Measurements from ENCODE around the gene CAMK2N2.

The CAMK2N2 gene

DNA sequence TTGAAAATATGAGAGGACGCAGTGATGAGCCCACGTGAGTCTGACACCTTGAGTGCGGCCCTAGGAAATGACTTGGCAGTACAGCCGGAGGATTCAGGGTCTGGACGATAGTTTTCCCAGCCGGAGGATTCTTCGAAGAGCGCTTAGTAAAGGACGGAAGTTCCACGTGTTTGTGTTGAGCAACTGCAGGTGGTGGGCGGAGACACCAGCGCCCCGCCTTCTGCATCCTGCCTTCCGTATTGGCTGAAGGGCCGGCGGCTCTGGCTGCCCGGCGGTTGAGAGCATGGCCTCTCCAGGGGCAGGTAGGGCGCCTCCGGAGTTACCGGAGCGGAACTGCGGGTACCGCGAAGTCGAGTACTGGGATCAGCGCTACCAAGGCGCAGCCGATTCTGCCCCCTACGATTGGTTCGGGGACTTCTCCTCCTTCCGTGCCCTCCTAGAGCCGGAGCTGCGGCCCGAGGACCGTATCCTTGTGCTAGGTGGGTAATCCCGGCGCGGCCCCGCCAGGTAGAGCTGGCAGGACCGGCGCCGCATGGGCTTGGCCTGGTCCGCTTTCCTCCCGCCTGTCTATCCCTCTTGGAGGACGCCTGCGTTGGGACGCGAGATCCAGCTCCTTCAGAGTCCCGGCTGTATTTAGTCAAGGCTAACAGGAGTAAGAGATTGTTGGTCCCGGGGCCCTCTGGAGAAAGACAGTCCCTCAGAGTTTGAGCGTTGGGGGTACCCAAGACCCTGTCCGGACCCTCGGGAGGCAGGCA is 11.8 kb downstream of the CAMK2N2 start, which contains the start of gene EEF1AKMT4:
TSS of gene EEF1AKMT4 (plus strand) at position 261 of the 755 bp plus-strand sequence. CDS start at position 284, 23 bp downstream.
- Histone ChIP-seq H3K9me2 (replicated peaks; ENCODE audit: control insufficient read depth, low read length) (no peaks in the 10 kb centered on the region), H3K27me3 (ENCODE audit: control insufficient read depth, low read length) (no peaks in the 10 kb centered on the region), H3K79me2 (ENCODE audit: control insufficient read depth, low read length) (peaks cover 56% of the 10 kb centered on the region), H3K4me1 (ENCODE audit: control insufficient read depth, low read length) (peaks cover 12% of the 10 kb centered on the region), H3K4me3 (ENCODE audit: low read length) (peak within 1 kb of the TSS; percentile 91), H4K20me1 (ENCODE audit: control insufficient read depth, insufficient read depth, low read depth, low read length) (no peaks in the 10 kb centered on the region), H3F3A (ENCODE audit: control insufficient read depth, insufficient read depth) (peaks cover 4% of the 10 kb centered on the region), H3K27ac (ENCODE audit: low read depth, low read length) (peak within 1 kb of the TSS; percentile 86), H3K4me2 (ENCODE audit: low read length) (peak within 1 kb of the TSS; percentile 100), H3K36me3 (ENCODE audit: control insufficient read depth, low read length) (peaks cover 23% of the 10 kb centered on the region), H3K9me3 (ENCODE audit: control insufficient read depth, insufficient read depth, low read length) (no peaks in the 10 kb centered on the region)
- TF ChIP-seq EZH2phosphoT487 (IDR thresholded peaks at IDR 0.05; ENCODE audit: borderline replicate concordance, low read length): no peak
- TF ChIP-seq, protein P1, sequence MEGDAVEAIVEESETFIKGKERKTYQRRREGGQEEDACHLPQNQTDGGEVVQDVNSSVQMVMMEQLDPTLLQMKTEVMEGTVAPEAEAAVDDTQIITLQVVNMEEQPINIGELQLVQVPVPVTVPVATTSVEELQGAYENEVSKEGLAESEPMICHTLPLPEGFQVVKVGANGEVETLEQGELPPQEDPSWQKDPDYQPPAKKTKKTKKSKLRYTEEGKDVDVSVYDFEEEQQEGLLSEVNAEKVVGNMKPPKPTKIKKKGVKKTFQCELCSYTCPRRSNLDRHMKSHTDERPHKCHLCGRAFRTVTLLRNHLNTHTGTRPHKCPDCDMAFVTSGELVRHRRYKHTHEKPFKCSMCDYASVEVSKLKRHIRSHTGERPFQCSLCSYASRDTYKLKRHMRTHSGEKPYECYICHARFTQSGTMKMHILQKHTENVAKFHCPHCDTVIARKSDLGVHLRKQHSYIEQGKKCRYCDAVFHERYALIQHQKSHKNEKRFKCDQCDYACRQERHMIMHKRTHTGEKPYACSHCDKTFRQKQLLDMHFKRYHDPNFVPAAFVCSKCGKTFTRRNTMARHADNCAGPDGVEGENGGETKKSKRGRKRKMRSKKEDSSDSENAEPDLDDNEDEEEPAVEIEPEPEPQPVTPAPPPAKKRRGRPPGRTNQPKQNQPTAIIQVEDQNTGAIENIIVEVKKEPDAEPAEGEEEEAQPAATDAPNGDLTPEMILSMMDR (IDR thresholded peaks at IDR 0.05; ENCODE audit: low read depth, low read length, poor library complexity, severe bottlenecking): no peak

DNA sequence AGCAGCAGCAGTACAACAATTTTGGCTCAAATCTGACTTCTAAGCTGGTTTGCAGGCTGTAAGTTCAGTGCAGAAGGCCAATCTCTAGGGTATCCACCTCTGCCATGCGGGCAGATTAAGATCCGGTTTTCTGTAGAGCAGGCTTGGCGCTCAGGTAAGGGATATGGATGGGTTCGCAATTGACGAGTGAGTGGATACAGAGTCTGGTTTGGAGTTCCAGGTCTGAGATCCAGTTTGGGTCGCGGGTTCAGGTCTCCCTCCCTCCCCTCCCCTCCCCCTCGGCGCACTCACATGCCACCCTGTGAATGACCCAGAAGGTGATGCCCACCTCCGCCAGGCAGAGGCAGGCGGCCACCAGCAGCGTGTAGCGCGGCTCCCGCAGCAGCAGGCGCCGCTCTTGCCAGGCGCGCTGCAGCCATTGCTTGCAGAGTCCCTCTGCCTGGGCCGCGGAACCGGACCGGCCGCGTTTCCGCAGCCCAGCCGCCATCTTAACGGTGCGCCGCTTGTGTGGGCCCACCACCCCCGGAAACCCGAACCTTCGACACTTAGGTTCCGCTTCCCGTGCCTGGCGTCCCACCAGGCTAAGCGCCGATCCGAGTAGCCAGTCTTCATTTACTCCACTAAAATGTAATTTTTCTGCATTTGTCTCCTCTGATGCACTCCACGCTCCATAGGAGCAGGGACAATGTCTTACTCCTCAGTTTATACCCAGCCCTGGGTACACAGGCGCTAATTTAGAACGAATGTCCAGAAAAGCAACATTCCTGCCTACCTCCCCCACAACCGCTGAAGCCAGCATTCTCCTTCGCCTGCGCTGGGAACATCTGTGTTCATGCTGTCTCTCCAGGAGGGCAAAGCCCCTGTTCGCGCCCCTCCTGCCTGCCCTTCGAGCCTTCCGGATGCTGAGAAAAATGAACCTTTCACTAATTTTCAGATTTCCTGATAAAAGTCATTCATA is 12.6 kb downstream of the CAMK2N2 start, which contains the start of gene ALG3:
TSS of gene ALG3 (minus strand) at position 509 of the 958 bp plus-strand sequence. CDS start at position 487, 22 bp downstream.
- Histone ChIP-seq H4K20me1 (ENCODE audit: control insufficient read depth, insufficient read depth, low read depth, low read length) (no peaks in the 10 kb centered on the region), H3K4me2 (ENCODE audit: low read length) (peak within 1 kb of the TSS; percentile 100), H3K4me1 (ENCODE audit: control insufficient read depth, low read length) (peaks cover 12% of the 10 kb centered on the region), H3F3A (ENCODE audit: control insufficient read depth, insufficient read depth) (peaks cover 4% of the 10 kb centered on the region), H3K36me3 (ENCODE audit: control insufficient read depth, low read length) (peaks cover 32% of the 10 kb centered on the region), H3K9me3 (ENCODE audit: control insufficient read depth, insufficient read depth, low read length) (no peaks in the 10 kb centered on the region), H3K27ac (ENCODE audit: low read depth, low read length) (peak within 1 kb of the TSS; percentile 86), H3K9me2 (replicated peaks; ENCODE audit: control insufficient read depth, low read length) (no peaks in the 10 kb centered on the region), H3K79me2 (ENCODE audit: control insufficient read depth, low read length) (peaks cover 56% of the 10 kb centered on the region), H3K4me3 (ENCODE audit: low read length) (peak within 1 kb of the TSS; percentile 91), H3K27me3 (ENCODE audit: control insufficient read depth, low read length) (no peaks in the 10 kb centered on the region)
- TF ChIP-seq EZH2phosphoT487 (IDR thresholded peaks at IDR 0.05; ENCODE audit: borderline replicate concordance, low read length): no peak
- TF ChIP-seq, protein P1 (IDR thresholded peaks at IDR 0.05; ENCODE audit: low read depth, low read length, poor library complexity, severe bottlenecking): no peak

DNA sequence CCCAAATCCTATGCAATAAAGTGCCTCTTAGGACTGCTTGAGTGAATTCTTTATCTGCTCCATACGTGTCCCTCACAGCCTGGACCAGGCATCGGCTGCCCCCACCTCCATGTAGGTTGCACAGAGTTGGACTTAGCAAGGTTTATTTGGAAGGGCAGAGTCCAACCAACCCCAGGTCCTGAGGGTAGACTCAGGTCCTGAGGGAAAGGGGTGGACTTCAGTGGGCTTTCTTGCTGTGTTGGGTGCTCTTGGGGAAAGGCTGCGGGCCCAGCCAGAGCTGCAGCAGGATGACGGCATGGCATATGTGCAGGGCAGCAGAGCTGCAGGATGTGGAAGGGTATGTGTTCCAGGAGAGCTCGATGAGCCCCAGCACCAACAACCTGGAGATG is 19.1 kb downstream of the CAMK2N2 start:
- TF ChIP-seq, protein P1 (IDR thresholded peaks at IDR 0.05; ENCODE audit: low read depth, low read length, poor library complexity, severe bottlenecking): no peak
- TF ChIP-seq EZH2phosphoT487 (IDR thresholded peaks at IDR 0.05; ENCODE audit: borderline replicate concordance, low read length): no peak
- Histone ChIP-seq H3K79me2 (ENCODE audit: control insufficient read depth, low read length) (peaks cover 15% of the 10 kb centered on the region), H3K27me3 (ENCODE audit: control insufficient read depth, low read length) (no peaks in the 10 kb centered on the region), H3K9me2 (replicated peaks; ENCODE audit: control insufficient read depth, low read length) (no peaks in the 10 kb centered on the region), H3K4me3 (ENCODE audit: low read length) (no peak overlapping the region), H3F3A (ENCODE audit: control insufficient read depth, insufficient read depth) (0 out of 2 replicates have a peak, but pooled peaks cover 2% of the 10 kb centered on the region), H3K27ac (ENCODE audit: low read depth, low read length) (no peak overlapping the region), H3K36me3 (ENCODE audit: control insufficient read depth, low read length) (peaks cover 38% of the 10 kb centered on the region), H4K20me1 (ENCODE audit: control insufficient read depth, insufficient read depth, low read depth, low read length) (no peaks in the 10 kb centered on the region), H3K4me2 (ENCODE audit: low read length) (no peak overlapping the region), H3K9me3 (ENCODE audit: control insufficient read depth, insufficient read depth, low read length) (no peaks in the 10 kb centered on the region), H3K4me1 (ENCODE audit: control insufficient read depth, low read length) (peaks cover 7% of the 10 kb centered on the region)

Data from DOHH2 (cell line).